WTC11 (cell line): ENCODE measurements around the gene TP73. TPM values are rescaled to one million over a fixed set of nuclear protein-coding genes. Genes with fewer than 3 reads are reported as not detected.

Experiments
- ATAC-seq: fragments of 200-7000 bp; cut with Tn5 transposase; 2 replicates; pipeline ENCODE4 v1.10.0; 2021; ENCODE audit warnings: mild to moderate bottlenecking, moderate library complexity
- CTCF ChIA-PET: fragments of 300-600 bp; sonication (Branson Sonifier 250); formaldehyde crosslinking; loops from one replicate; lab custom pipeline; 2021; ENCODE audit warnings: antibody characterized with exemption; lab: Charles Lee
- POLR2A ChIA-PET: fragments of 350-600 bp; sonication (Branson Sonifier 250); formaldehyde crosslinking; loops from one replicate; lab custom pipeline; 2021; ENCODE audit warnings: antibody characterized with exemption; lab: Charles Lee
- DNase-seq: peaks from one replicate; pipeline ENCODE4 v3.0.0; 2021; ENCODE audit warnings: low spot score
- H3K27ac Mint-ChIP-seq: 2 replicates; pipeline ENCODE4 v1.8.0; 2021; ENCODE audit warnings: mixed read lengths
- H3K27me3 Mint-ChIP-seq: 2 replicates; pipeline ENCODE4 v1.8.0; 2021; ENCODE audit warnings: low read depth, mild to moderate bottlenecking, moderate library complexity, mixed read lengths
- H3K36me3 Mint-ChIP-seq: 2 replicates; pipeline ENCODE4 v1.8.0; 2021; ENCODE audit warnings: mixed read lengths
- H3K4me1 Mint-ChIP-seq: 2 replicates; pipeline ENCODE4 v1.8.0; 2022; ENCODE audit warnings: mixed read lengths
- H3K4me3 Mint-ChIP-seq: 2 replicates; pipeline ENCODE4 v1.8.0; 2021; ENCODE audit warnings: mild to moderate bottlenecking, moderate library complexity, mixed read lengths
- H3K9me3 Mint-ChIP-seq: 2 replicates; pipeline ENCODE4 v1.8.0; 2021; ENCODE audit warnings: mixed read lengths
- ETV6 ChIP-seq: sonication (generic); formaldehyde crosslinking; IDR thresholded peaks from 2 replicates; pipeline ENCODE4 v1.8.1; 2022; ENCODE audit warnings: mild to moderate bottlenecking, missing genetic modification reagents
- KAT7 ChIP-seq: sonication (generic); formaldehyde crosslinking; IDR thresholded peaks from 2 replicates; pipeline ENCODE4 v1.8.1; 2023; ENCODE audit warnings: missing genetic modification reagents, mild to moderate bottlenecking, borderline replicate concordance
- NFATC4 ChIP-seq: fragments of 250-450 bp; sonication (Bioruptor Pico); IDR thresholded peaks from 2 replicates; pipeline ENCODE4 v1.9.0; 2021; ENCODE audit warnings: mild to moderate bottlenecking
- RELA ChIP-seq: sonication (generic); formaldehyde crosslinking; IDR thresholded peaks from 2 replicates; pipeline ENCODE4 v1.8.1; 2022; ENCODE audit warnings: missing genetic modification reagents, mild to moderate bottlenecking, borderline replicate concordance
- SMAD3 ChIP-seq: sonication (generic); formaldehyde crosslinking; IDR thresholded peaks from 2 replicates; pipeline ENCODE4 v1.8.0; 2022; ENCODE audit warnings: missing genetic modification reagents, mild to moderate bottlenecking, borderline replicate concordance
- TEAD4 ChIP-seq: sonication (generic); formaldehyde crosslinking; IDR thresholded peaks from 2 replicates; pipeline ENCODE4 v1.8.0; 2022; ENCODE audit warnings: mild to moderate bottlenecking, missing genetic modification reagents
- ZNF317 ChIP-seq: sonication (generic); formaldehyde crosslinking; IDR thresholded peaks from 2 replicates; pipeline ENCODE4 v1.8.1; 2023; ENCODE audit warnings: low read depth, mild to moderate bottlenecking, moderate library complexity, missing genetic modification reagents, borderline replicate concordance
- ZNF423 ChIP-seq: fragments of 250-450 bp; sonication (Bioruptor Pico); IDR thresholded peaks from 2 replicates; pipeline ENCODE4 v2.1.2; 2022; ENCODE audit warnings: mild to moderate bottlenecking, moderate library complexity
- total RNA-seq: library from RNA; stranded (reverse); gene quantifications from 3 replicates; pipeline ENCODE4 v1.2.3, GENCODE V29; 2021
- TF ChIP-seq, protein P1 (sequence below): sonication (generic); formaldehyde crosslinking; IDR thresholded peaks from 2 replicates; pipeline ENCODE4 v1.8.0; 2022; ENCODE audit warnings: mild to moderate bottlenecking, missing genetic modification reagents
- TF ChIP-seq, protein P2 (sequence below): sonication (generic); formaldehyde crosslinking; IDR thresholded peaks from 2 replicates; pipeline ENCODE4 v1.8.1; 2023; ENCODE audit warnings: mild to moderate bottlenecking, missing genetic modification reagents
- TF ChIP-seq, protein P3 (sequence below): sonication (generic); formaldehyde crosslinking; conservative IDR thresholded peaks from 2 replicates; pipeline ENCODE4 v1.8.1; 2023; ENCODE audit warnings: mild to moderate bottlenecking, low read depth, missing genetic modification reagents, moderate library complexity
- TF ChIP-seq, protein P4 (sequence below): fragments of 200-600 bp; IDR thresholded peaks from 2 replicates; pipeline ENCODE4 v1.8.0; 2022; ENCODE audit warnings: antibody characterized with exemption
- TF ChIP-seq, protein P5 (sequence below): fragments of 250-450 bp; sonication (Bioruptor Pico); conservative IDR thresholded peaks from 2 replicates; pipeline ENCODE4 v1.9.0; 2021; ENCODE audit warnings: mild to moderate bottlenecking

TP73 gene
- total RNA-seq, 1 experiment from 2014 or later, result 5.7 TPM

DNA sequence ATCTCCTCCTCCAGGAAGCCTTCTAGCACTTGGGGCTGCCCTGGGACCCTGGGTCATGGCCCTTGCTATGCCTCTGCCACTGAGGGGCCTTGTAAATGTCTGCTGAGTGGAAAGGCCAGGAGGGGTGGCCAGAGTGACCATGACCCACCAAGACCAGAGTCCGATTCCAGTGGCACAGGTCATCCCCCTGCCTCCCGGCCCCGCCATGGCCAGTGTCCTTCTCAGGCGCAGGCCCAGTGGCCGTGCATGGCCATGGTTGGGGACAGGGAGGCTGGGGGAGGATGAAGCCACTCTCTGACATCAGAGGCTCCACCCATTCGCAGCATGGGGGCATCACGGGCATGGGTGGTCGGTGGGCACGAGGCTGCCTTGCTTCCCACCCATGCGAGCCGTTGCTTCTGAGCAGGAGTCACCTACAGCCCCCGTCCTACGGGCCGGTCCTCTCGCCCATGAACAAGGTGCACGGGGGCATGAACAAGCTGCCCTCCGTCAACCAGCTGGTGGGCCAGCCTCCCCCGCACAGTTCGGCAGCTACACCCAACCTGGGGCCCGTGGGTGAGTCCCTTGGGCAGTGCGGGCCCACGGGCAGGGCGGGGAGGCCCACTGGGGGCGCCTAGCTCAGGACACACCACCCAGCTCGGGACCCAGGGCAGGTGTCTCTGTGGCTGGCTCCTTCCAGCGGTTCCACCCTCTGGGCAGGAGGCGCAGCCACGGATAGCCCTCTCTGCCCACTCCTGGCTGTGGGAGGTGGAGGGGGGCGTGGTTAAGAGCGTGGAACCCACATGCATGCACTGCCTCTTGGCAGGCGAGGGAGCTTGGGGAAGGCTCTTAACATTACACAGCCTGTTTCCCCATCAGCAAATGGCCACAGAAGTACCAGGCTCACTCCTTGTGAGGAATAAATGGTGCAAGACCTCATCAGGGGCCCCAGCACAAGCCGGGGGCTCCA is 77.6 kb downstream of the TP73 start:
- ATAC-seq, result no peak
- CTCF ChIA-PET, result interaction anchor here (0.9 kb wide), 1 partner anchor 67 kb away, joined by 3 read pairs; no protein-coding TSS in a partner anchor
- H3K36me3 Mint-ChIP-seq, result no peaks in the 10 kb centered on the region

More for the DNA sequence above, 77.6 kb downstream of the TP73 start:
- TF ChIP-seq TEAD4 (CRISPR knock-in tag) (no peak), ZNF423 (no peak), ZNF317 (CRISPR knock-in tag) (no peak), SMAD3 (CRISPR knock-in tag) (no peak), ETV6 (CRISPR knock-in tag) (no peak), RELA (no peak), KAT7 (CRISPR knock-in tag) (no peak), NFATC4 (CRISPR knock-in tag) (no peak)
- TF ChIP-seq, protein P1, sequence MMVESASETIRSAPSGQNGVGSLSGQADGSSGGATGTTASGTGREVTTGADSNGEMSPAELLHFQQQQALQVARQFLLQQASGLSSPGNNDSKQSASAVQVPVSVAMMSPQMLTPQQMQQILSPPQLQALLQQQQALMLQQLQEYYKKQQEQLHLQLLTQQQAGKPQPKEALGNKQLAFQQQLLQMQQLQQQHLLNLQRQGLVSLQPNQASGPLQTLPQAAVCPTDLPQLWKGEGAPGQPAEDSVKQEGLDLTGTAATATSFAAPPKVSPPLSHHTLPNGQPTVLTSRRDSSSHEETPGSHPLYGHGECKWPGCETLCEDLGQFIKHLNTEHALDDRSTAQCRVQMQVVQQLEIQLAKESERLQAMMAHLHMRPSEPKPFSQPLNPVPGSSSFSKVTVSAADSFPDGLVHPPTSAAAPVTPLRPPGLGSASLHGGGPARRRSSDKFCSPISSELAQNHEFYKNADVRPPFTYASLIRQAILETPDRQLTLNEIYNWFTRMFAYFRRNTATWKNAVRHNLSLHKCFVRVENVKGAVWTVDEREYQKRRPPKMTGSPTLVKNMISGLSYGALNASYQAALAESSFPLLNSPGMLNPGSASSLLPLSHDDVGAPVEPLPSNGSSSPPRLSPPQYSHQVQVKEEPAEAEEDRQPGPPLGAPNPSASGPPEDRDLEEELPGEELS, result no peak
- TF ChIP-seq, protein P2, sequence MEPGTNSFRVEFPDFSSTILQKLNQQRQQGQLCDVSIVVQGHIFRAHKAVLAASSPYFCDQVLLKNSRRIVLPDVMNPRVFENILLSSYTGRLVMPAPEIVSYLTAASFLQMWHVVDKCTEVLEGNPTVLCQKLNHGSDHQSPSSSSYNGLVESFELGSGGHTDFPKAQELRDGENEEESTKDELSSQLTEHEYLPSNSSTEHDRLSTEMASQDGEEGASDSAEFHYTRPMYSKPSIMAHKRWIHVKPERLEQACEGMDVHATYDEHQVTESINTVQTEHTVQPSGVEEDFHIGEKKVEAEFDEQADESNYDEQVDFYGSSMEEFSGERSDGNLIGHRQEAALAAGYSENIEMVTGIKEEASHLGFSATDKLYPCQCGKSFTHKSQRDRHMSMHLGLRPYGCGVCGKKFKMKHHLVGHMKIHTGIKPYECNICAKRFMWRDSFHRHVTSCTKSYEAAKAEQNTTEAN (CRISPR knock-in tag), result no peak
- TF ChIP-seq, protein P3, sequence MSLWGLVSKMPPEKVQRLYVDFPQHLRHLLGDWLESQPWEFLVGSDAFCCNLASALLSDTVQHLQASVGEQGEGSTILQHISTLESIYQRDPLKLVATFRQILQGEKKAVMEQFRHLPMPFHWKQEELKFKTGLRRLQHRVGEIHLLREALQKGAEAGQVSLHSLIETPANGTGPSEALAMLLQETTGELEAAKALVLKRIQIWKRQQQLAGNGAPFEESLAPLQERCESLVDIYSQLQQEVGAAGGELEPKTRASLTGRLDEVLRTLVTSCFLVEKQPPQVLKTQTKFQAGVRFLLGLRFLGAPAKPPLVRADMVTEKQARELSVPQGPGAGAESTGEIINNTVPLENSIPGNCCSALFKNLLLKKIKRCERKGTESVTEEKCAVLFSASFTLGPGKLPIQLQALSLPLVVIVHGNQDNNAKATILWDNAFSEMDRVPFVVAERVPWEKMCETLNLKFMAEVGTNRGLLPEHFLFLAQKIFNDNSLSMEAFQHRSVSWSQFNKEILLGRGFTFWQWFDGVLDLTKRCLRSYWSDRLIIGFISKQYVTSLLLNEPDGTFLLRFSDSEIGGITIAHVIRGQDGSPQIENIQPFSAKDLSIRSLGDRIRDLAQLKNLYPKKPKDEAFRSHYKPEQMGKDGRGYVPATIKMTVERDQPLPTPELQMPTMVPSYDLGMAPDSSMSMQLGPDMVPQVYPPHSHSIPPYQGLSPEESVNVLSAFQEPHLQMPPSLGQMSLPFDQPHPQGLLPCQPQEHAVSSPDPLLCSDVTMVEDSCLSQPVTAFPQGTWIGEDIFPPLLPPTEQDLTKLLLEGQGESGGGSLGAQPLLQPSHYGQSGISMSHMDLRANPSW (CRISPR knock-in tag), result no peak
- TF ChIP-seq, protein P4, sequence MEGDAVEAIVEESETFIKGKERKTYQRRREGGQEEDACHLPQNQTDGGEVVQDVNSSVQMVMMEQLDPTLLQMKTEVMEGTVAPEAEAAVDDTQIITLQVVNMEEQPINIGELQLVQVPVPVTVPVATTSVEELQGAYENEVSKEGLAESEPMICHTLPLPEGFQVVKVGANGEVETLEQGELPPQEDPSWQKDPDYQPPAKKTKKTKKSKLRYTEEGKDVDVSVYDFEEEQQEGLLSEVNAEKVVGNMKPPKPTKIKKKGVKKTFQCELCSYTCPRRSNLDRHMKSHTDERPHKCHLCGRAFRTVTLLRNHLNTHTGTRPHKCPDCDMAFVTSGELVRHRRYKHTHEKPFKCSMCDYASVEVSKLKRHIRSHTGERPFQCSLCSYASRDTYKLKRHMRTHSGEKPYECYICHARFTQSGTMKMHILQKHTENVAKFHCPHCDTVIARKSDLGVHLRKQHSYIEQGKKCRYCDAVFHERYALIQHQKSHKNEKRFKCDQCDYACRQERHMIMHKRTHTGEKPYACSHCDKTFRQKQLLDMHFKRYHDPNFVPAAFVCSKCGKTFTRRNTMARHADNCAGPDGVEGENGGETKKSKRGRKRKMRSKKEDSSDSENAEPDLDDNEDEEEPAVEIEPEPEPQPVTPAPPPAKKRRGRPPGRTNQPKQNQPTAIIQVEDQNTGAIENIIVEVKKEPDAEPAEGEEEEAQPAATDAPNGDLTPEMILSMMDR, result no peak
- TF ChIP-seq, protein P5, sequence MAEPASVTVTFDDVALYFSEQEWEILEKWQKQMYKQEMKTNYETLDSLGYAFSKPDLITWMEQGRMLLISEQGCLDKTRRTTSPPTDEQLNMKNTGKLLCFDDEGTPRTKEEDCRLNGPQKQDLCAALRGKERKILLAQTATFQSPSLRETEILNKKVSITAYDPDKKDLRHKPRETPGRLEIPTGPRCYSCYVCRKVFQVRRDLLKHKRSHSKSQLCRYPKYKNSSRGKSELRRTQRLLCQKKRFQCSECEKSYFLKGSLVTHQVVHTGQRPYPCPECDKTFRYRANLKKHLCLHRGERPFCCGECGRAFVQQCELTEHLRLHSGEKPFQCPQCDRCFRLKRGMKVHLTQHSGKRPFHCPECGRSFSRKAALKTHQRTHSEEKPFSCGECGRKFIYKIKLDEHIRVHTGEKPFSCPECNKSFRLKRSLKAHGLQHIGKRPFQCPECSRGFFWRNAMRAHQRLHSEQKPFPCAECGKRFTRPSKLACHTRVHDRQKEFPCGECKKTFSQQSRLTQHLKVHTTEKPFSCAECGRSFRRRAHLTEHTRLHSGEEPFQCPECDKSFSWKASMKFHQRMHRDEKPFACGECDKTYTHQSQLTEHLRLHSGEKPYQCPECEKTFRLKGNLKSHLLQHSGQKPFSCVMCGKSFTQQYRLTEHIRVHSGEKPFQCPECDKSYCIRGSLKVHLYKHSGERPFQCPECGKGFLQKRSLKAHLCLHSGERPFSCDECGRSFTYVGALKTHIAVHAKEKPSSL (CRISPR knock-in tag), result no peak
- no peaks in the 10 kb centered on the region for H3K9me3 Mint-ChIP-seq
- H3K4me3 Mint-ChIP-seq, result no peak overlapping the region
- DNase-seq, result no peak
- H3K27me3 Mint-ChIP-seq, result no peaks in the 10 kb centered on the region
- H3K27ac Mint-ChIP-seq, result no peak overlapping the region
- H3K4me1 Mint-ChIP-seq, result peaks cover 10% of the 10 kb centered on the region; the same call in 1 of the 2 replicates
- POLR2A ChIA-PET, result no interaction called here
